Tibial nerve (tissue), 4 donors: ENCODE measurements around the gene NCDN. TPM values are rescaled to one million over a fixed set of nuclear protein-coding genes. Genes with fewer than 3 reads are reported as not detected.

Experiments
- DNase-seq, 2 donors: peaks; one replicate each; pipeline ENCODE4 v3.0.0-alpha.2; 2019; ENCODE audit warnings: low spot score in 2 of 2
- H3K27ac ChIP-seq, 4 donors: fragments of 200-600 bp; sonication (generic) in 3 of 4; one replicate each; pipeline ENCODE4 v1.5.1; 2017 to 2019; ENCODE audit warnings: mild to moderate bottlenecking in 1 of 4
- H3K27me3 ChIP-seq, 2 donors: fragments of 200-600 bp; sonication (generic) in 1 of 2; one replicate each; pipeline versions ENCODE4 v1.5.1 to v1.6.0; 2017 to 2019
- H3K36me3 ChIP-seq, 3 donors: fragments of 200-600 bp; sonication (generic); one replicate each; pipeline ENCODE4 v1.5.1; 2018 to 2019
- H3K4me1 ChIP-seq, 4 donors: fragments of 200-600 bp; sonication (generic) in 3 of 4; one replicate each; pipeline ENCODE4 v1.5.1; 2017 to 2019
- H3K4me3 ChIP-seq, 4 donors: fragments of 200-600 bp; sonication (generic) in 3 of 4; one replicate each; pipeline ENCODE4 v1.5.1; 2017 to 2019; ENCODE audit warnings: mild to moderate bottlenecking in 1 of 4, moderate library complexity in 1 of 4
- H3K9me3 ChIP-seq, 4 donors: fragments of 200-600 bp; sonication (generic) in 3 of 4; one replicate each; pipeline ENCODE4 v1.5.1; 2017 to 2019
- EP300 ChIP-seq, 2 donors: sonication (generic); formaldehyde crosslinking; IDR thresholded peaks; one replicate each; pipeline ENCODE4 v1.6.1; 2017; ENCODE audit warnings: antibody characterized with exemption in 2 of 2, mild to moderate bottlenecking in 1 of 2
- POLR2A ChIP-seq, 2 donors: fragments of 450-650 bp; IDR thresholded peaks; one replicate each; pipeline ENCODE4 v1.6.1; 2017; ENCODE audit warnings: antibody characterized with exemption in 2 of 2, mild to moderate bottlenecking in 2 of 2, moderate library complexity in 2 of 2
- WGBS, 2 donors: methylation state at CpG; one replicate each; pipeline ENCODE4 v1.1.5; 2018; 5-methylcytosine and 5-hydroxymethylcytosine counted together
- total RNA-seq, 4 donors: library from RNA; depleted of rRNA; stranded (reverse); fragments of >200 nt; gene quantifications; one replicate each; pipeline ENCODE4 v1.1.0, GENCODE V29; 2016
- TF ChIP-seq, protein P1 (sequence below), 5 experiments: fragments of 200-600 bp in 3 of 5; fragments of 450-650 bp in 2 of 5; sonication (generic) in 3 of 5; IDR thresholded peaks; one replicate each; pipeline ENCODE4 v1.5.1; 2016 to 2019; ENCODE audit warnings: antibody characterized with exemption in 5 of 5, mild to moderate bottlenecking in 3 of 5, moderate library complexity in 2 of 5

NCDN gene
- total RNA-seq, 4 donors from 2014 or later = 25.9 to 36.9 (median 29.3) TPM

DNA sequence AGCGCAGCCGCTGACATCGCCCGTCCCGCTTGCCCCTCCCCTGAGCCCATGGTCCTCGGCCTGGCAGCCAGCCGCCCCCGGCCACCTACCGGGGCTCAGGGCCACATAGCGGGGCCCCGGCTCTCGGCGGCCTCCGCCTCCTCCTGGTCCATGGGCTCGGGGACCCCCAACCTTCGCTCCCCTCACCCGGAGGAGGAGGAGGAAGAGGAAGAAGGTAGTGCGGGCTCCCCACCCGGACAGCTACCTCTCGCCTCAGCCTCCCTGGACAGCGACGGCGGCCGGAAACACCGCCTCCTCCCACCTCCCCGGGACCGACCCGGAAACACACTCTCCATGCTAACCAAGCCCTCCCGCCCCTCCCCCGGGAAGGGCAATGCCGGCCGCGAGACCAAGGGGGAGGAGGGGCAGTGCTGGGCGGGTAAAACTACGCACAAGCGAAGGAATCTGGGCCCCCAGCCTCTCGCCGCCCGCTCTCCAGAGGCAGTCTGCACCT, 435 bp upstream of the NCDN start, which contains the start of gene KIAA0319L:
Gene KIAA0319L, minus strand, starts transcription at position 286 of the 493 bp plus-strand sequence. CDS start 2,912 bp downstream, outside the sequence.
- Histone ChIP-seq H3K4me1 (peaks cover 0 to 80% (median 30%) of the 10 kb centered on the region in 4 donors), H3K27me3 (no peaks in the 10 kb centered on the region), H3K36me3 (peaks cover 0 to 39% (median 6%) of the 10 kb centered on the region in 3 donors), H3K27ac (peak within 1 kb of the TSS; percentile 86 to 99 (median 97)), H3K9me3 (no peaks in the 10 kb centered on the region), H3K4me3 (peak within 1 kb of the TSS; percentile 74 to 92 (median 83))
- 1 to 2% methylated on average over 28 to 34 of the region's 39 CpGs for WGBS, 2 donors
- TF ChIP-seq, protein P1, sequence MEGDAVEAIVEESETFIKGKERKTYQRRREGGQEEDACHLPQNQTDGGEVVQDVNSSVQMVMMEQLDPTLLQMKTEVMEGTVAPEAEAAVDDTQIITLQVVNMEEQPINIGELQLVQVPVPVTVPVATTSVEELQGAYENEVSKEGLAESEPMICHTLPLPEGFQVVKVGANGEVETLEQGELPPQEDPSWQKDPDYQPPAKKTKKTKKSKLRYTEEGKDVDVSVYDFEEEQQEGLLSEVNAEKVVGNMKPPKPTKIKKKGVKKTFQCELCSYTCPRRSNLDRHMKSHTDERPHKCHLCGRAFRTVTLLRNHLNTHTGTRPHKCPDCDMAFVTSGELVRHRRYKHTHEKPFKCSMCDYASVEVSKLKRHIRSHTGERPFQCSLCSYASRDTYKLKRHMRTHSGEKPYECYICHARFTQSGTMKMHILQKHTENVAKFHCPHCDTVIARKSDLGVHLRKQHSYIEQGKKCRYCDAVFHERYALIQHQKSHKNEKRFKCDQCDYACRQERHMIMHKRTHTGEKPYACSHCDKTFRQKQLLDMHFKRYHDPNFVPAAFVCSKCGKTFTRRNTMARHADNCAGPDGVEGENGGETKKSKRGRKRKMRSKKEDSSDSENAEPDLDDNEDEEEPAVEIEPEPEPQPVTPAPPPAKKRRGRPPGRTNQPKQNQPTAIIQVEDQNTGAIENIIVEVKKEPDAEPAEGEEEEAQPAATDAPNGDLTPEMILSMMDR (IDR thresholded peaks at IDR 0.05) = no peak
- TF ChIP-seq POLR2A (IDR thresholded peaks at IDR 0.05) = peak in 1 of 2 donors; percentile 45
- TF ChIP-seq EP300 (IDR thresholded peaks at IDR 0.05) = peak; percentile 55 to 84
- no peak for DNase-seq

DNA sequence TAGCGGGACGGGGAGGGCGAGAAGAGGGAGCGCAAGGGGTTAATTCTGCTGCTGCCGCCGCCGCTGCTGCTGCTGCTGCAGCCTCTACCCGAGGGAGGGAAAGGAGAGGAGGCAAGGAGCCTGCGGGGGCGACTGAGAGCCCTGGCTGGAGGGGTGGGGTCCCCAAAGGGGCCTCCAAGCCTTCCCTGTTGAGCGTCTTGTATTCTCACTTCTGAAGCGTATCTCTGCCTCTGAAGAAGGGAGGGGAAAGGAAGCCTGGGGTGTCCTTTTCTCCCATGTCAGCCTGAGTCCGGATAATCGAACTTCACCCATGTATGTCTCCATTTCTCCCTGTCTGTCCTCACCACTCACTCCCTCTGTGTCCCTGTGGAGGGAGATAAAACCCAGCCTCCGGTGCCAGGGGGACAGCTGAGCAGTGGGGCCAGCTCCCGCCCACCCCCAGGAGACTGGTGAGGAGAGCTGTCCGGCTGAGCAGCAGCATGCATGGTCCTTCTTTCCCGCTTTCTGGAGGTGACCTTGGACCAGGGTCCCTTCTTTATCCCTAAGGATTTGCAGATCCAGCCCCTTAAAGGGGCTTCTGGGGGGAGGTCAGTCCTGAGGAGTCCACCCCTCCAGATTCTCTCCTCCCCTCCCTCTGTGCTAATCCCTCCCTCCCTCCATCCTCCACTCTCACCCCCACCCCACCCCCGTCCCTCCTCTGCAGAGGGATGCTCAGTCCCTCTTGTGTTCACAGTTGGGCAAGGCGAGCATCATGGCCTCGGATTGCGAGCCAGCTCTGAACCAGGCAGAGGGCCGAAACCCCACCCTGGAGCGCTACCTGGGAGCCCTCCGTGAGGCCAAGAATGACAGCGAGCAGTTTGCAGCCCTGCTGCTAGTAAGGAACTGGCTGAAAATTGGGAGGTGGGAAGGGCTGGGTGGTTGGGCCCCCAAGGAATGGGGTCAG, 1.0 kb downstream of the NCDN start:
- Histone ChIP-seq H3K9me3 (no peaks in the 10 kb centered on the region), H3K36me3 (peaks cover 0 to 40% (median 0%) of the 10 kb centered on the region in 3 donors), H3K4me3 (peak overlapping the region; percentile 74 to 92 (median 83)), H3K4me1 (peaks cover 0 to 74% (median 30%) of the 10 kb centered on the region in 4 donors), H3K27ac (peak overlapping the region; percentile 86 to 99 (median 97)), H3K27me3 (no peaks in the 10 kb centered on the region)
- 7 to 22% methylated on average over 19 to 26 of the region's 26 CpGs for WGBS, 2 donors
- TF ChIP-seq POLR2A (IDR thresholded peaks at IDR 0.05) (no peak), EP300 (IDR thresholded peaks at IDR 0.05) (no peak)
- TF ChIP-seq, protein P1 (IDR thresholded peaks at IDR 0.05) = no peak
- no peak for DNase-seq

DNA sequence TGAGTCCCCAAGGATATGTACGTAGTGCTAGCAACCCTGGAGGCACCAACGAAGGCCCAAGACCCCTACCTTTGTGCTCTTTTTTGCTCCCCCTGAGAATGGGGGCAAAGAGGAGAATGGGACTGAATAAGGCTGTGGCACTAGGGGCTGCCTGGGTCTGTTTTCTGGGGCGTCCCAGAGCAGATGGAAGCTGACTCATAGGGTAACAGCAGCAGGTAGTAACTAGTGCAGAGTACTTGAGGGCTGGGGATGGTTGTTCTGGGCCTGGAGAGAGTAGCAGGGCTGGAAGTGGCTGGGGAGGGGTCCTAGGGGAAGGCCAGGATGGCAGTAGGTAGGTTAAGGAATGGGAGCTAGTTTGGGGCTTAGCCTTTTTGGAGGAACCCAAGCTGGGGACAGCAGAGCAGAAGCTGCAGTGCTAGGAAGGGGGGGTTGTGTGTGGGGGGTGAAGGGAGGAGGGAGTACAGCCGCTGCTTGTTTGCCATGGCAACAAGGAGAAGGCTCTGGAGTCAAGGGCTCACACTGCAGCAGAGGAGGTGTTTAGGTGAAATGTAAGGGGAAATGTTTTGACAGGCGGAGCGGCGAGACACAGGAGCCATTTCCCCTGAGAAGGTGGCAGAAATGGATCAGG, 1.8 kb downstream of the NCDN start:
- Histone ChIP-seq H3K9me3 (no peaks in the 10 kb centered on the region), H3K27ac (peak overlapping the region in 3 of 4 donors; percentile 13 to 99 (median 70)), H3K27me3 (no peaks in the 10 kb centered on the region), H3K4me1 (peaks cover 0 to 66% (median 26%) of the 10 kb centered on the region in 4 donors), H3K4me3 (no peak overlapping the region), H3K36me3 (peaks cover 0 to 41% (median 0%) of the 10 kb centered on the region in 3 donors)
- DNase-seq = no peak
- WGBS, 2 donors = 54 to 66% methylated on average over 7 of the region's 7 CpGs
- no peak for TF ChIP-seq EP300 (IDR thresholded peaks at IDR 0.05)
- TF ChIP-seq, protein P1 (IDR thresholded peaks at IDR 0.05) = no peak
- TF ChIP-seq POLR2A (IDR thresholded peaks at IDR 0.05) = no peak

DNA sequence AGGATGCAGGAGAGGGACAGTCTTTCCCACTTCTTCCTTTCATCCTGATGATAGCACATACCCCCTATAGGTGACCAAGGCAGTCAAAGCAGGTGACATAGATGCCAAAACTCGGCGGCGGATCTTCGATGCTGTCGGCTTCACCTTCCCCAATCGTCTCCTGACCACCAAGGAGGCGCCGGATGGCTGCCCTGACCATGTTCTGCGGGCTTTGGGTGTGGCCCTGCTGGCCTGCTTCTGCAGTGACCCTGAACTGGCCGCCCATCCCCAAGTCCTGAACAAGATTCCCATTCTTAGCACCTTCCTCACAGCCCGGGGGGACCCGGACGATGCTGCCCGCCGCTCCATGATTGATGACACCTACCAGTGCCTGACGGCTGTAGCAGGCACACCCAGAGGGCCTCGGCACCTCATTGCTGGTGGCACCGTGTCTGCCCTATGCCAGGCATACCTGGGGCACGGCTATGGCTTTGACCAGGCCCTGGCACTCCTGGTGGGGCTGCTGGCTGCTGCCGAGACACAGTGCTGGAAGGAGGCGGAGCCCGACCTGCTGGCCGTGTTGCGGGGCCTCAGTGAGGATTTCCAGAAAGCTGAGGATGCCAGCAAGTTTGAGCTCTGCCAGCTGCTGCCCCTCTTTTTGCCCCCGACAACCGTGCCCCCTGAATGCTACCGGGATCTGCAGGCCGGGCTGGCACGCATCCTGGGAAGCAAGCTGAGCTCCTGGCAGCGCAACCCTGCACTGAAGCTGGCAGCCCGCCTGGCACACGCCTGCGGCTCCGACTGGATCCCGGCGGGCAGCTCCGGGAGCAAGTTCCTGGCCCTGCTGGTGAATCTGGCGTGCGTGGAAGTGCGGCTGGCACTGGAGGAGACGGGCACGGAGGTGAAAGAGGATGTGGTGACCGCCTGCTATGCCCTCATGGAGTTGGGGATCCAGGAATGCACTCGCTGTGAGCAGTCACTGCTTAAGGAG, 2.9 kb downstream of the NCDN start:
- no peaks in the 10 kb centered on the region for H3K9me3 ChIP-seq
- 49 to 53% methylated on average over 33 to 41 of the region's 44 CpGs for WGBS, 2 donors
- no peaks in the 10 kb centered on the region for H3K27me3 ChIP-seq
- peak overlapping the region in 3 of 4 donors; percentile 2 to 99 (median 70) for H3K27ac ChIP-seq
- TF ChIP-seq, protein P1 (IDR thresholded peaks at IDR 0.05) = no peak
- TF ChIP-seq EP300 (IDR thresholded peaks at IDR 0.05) (no peak), POLR2A (IDR thresholded peaks at IDR 0.05) (no peak)
- no peak overlapping the region for H3K4me3 ChIP-seq
- no peak for DNase-seq
- H3K4me1 ChIP-seq = peaks cover 0 to 55% (median 16%) of the 10 kb centered on the region in 4 donors
- peaks cover 0 to 52% (median 0%) of the 10 kb centered on the region in 3 donors for H3K36me3 ChIP-seq
